A204.1 (cell line): ENCODE results near the gene PLAU.
"Not testable (repeated sequence)": the region's sequence is repeated elsewhere in the genome, so short reads cannot be mapped to it uniquely, and the experiment has no call there.

Experiments
- FAIRE-seq: peaks from 2 replicates; lab custom pipeline; 2012; peaks lifted over from hg19 to GRCh38; lab: Jason Lieb, UNC

Gene PLAU

DNA sequence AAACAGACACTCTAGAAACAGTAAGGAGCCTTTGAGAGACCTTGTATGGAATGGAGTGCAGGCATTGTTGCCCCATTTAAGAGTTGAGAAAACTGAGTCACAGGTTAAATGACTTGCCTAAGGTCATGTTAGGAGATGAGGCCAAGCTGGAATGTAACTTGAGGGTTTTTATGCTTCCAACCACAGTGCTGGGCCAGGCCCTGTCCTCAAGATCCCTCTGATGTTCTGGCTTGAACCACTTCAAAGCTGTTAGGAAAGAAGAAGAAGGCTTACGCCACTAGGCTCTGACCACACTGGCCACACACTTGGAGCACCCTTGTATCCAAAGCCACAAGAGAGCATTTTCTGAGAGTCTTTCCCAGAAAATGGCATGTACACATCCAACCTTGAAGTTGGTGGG lies 42.7 kb downstream of the PLAU start:
- no peak for FAIRE-seq

DNA sequence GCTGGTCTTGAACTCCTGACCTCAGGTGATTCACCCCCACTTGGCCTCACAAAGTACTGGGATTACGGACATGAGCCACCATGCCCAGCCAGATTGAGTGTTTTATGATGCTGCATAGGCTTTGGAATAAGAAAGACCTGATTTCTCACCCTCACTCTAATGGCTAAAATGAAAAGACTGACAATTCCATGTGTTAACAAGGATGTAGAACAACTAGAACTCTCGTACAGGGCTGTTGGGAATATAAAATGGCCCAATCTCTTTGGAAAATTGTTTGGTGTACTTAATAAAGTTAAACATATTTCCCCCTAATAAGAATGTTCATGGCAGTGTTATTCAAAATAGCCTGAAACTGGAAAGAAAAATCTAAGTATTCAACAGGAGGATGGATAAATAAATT lies 43.8 kb downstream of the PLAU start:
- no peak for FAIRE-seq

DNA sequence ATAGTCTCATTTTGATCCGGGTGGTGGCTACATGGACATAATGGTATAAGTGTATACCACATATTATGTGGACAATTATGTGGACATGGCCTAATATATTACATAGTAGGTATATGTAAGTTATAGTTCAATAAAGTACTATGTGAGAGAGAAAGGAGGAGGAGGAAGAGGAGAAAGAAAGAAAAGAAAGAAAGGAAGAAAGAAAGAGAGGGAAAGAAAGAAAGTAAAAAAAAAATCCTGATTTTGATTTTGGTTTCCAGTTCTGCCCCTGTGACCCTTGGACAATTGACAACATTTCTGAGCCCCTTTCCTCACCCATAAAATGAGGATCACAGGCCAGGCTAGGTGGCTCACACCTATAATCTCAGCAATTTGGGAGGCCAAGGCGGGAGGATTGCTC lies 44.8 kb downstream of the PLAU start:
- no peak for FAIRE-seq

DNA sequence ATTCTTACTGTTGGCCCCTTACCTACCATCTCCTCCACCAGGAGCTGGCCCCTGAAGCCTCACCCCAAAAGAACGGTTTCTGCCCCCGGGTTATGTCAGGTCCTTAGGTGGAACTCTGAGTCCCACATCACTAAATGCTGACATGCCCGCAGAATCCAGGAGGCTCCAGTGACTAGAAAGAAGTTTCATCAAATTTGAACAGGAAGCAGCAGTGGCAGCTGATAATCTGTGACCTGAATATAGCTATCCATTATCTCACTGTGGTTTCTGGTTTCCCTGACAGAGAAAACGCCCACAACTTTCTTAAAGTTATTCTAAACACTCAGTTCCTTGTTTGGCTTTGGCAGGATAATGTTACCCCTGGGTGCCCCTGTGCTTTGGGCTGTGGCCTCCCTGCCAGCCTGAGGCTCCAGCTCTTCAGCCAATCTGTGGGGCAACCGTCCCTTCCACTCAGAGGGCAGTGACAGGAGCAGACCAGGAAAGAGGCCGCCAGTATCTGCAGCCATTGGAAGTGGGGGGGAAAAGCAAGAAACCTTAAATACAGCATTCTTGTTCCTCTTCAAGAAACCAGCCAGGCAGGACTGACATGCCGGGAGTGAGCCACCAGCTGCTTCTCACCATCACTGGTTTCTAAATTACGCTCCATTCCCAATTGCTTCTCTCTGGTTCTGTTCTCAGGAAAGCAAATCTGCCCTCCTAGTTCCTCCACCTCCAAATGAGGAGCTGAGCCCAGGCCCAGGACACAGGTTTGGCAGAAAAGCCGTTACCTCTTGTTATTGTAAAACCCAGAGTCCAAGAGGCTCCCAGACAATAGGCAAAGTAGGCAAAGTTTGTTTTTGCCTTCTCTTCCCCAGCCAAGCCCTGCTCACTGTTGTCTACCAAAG lies 45.8 kb downstream of the PLAU start:
- FAIRE-seq: no peak

DNA sequence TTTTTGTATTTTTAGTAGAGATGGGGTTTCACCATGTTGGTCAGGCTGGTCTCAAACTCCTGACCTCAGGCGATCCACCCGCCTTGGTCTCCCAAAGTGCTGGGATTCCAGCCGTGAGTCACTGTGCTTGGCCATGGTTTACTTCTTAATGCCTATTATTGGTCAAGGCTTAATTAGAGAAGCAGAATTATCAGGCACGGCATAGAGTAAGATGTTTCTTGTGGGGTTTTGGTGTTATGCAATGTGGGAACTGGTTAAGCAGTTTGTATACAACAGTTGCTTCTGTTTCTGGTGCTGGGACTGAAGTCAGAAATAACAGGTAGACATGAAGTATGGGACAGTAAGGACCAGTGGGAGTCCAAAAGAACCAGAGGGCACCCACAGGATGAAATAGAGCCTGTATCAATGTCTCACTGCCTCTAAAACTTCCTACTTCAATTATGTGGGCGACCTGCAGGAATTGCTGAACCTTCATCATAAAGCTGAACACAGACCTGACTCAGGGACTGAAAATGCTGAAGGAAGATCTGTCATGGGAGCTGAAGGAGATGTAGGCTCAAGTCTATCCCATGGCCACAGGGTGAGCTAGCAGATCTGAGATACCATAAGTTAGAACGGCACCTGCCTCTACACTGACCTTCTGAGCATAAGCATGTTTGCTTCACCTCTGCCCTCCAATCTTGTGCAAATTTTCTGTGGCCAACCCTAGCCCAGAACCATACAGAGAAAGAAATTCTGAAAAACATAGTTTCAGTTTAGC lies 48.7 kb downstream of the PLAU start:
- no peak for FAIRE-seq

DNA sequence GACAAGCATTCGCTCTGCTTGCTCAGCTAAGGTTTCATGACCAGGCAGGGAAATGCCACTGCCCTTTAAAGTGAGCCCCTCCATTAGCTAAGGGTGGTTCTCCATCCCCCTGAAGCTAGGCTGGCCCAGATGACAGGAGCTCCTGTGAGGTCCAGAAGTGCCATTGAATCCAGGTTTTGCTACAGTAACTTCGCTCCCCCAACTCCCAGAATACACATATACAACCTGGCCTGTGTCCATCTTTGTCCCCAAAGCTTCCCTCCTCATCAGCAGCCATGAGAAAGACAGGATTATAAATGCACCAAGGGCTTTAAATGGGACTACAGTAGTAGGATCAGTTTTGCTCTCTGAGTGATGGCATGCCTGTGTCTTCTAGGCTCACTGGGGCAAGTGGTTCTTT lies 51.5 kb downstream of the PLAU start:
- no peak for FAIRE-seq

DNA sequence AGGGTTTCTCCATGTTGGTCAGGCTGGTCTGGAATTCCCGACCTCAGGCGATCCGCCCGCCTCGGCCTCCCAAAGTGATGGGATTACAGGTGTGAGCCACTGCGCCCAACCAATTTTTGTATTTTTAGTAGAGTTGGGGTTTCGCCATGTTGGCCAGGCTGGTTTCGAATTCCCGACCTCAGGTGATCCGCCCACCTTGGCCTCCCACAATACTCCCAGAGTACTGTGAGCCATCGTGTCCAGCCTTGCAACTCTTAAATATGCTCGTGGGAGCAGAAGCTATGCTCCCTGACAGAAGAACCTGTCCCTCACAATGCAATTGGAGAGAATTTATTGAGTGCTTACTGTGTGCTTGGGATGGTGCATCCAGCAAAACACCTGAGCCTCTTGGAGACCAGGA lies 52.6 kb downstream of the PLAU start:
- not testable (repeated sequence) for FAIRE-seq

DNA sequence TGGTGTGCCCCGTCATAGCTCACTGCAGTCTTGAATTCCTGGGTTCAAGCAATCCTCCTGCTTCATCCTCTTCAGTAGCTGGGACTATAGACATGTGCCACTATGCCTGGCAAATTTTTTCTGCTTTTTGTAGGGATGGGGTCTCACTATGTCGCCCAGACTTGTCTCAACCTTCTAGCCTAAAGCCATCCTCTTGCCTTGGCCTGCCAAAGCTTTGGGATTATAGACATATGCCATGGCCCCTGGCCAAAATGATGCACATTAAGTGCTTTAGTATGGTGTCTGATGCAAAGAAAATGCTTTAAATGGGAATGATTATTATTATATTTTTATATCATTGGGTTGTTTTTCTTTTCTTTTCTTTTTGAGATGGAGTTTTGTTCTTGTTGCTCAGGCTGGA lies 53.8 kb downstream of the PLAU start:
- no peak for FAIRE-seq

DNA sequence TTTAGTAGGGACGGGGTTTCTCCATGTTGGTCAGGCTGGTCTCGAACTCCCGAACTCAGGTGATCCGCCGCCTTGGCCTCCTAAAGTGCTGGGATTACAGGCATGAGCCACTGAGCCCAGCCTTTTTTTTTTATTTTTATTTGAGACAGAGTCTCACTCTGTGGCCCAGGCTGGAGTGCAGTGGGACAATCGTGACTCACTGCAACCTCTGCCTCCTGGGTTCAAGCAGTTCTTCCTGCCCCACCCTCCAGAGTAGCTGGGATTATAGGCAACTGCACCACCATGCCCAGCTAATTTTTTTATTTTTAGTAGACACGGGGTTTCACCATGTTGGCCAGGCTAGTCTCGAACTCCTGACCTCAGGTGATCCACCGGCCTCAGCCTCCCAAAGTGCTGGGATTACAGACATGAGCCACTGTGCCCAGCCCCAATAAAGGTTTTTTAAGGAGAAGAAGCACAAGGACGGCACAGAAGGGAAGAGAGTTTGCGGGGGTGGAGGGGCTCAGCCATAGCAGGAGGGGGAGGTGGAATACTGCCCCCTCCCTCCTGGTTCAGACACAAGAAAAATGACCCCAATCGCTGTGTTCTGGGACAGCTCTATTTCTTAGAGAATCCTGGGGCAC lies 54.4 kb downstream of the PLAU start:
- FAIRE-seq: not testable (repeated sequence)

DNA sequence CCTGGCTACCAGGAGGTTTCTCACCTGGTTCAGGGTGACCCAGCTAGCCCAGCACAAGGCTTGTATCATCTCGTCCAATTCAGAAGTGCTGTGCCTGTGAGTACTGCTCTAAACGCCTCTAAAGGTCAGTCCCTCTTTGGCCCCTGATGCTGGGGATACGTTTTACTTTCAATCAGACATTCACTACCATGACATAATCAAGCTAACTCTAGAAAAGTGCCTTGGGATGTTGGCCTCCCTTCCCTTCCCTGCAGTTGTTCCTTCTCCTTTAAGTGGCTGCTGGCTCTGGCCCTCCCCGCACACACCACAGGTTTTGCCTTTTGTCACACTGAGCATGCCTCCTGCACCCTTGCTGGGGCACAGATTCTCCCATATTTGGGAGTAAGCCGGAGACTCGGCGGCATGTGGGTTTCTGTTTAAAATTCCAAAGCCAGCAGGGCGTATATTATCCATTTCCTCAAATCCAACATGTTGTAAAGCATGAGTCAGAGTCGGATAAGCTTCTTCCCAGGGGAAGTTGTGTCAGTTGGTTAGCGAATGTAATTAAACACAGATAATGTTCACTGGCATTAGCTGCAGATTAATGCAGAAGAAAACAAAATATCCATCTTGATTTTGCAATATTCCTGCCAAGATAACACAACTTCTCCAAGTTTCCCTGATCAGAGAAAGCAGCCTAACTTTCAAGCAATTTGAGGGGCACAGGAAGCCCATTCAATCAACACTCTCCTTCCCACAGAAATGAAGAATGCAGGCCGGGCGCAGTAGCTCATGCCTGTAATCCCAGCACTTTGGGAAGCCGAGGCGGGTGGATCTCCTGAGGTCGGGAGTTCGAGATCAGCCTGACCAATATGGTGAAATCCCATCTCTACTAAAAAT lies 55.2 kb downstream of the PLAU start:
- FAIRE-seq: peak; percentile 99

DNA sequence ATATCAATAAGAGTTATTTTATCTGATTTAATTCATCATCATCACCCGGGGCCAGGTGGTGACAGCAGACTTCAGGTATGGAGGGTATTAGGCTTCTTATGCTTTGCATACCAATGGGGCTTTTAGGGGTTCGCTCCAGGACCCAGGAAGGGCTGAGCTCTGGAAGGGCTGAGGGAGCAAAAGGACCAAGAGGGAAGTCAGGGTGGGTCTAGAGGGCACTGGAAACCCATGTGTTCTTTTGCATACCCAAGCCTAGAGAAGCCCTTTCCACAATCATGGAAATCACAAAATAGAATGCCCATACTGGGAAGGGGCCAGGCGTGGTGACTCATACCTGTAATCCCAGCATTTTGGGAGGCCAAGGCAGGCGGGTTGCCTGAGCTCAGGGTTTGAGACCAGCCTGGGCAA lies 56.1 kb downstream of the PLAU start:
- FAIRE-seq: no peak
